CD14-positive monocyte (primary cell): ENCODE results near the gene GRAP. TPM values are rescaled to one million over a fixed set of nuclear protein-coding genes. Genes with fewer than 3 reads are reported as not detected.
"Not testable (repeated sequence)": the region's sequence is repeated elsewhere in the genome, so short reads cannot be mapped to it uniquely, and the experiment has no call there.

Source experiments
- DNase-seq, 3 donors: peaks; one replicate each; pipeline ENCODE4 v3.0.0-alpha.2; 2011 to 2022
- H2AFZ ChIP-seq: 2 replicates; pipeline ENCODE4 v1.6.0; 2012; ENCODE audit warnings: mild to moderate bottlenecking, low read depth, low read length, inconsistent platforms; ENCODE audit not compliant: insufficient read depth, poor library complexity, severe bottlenecking
- H3K27ac ChIP-seq, 2 donors: 1 replicate in 1 of 2; 2 replicates in 1 of 2; pipeline ENCODE4 v1.5.1; 2012 to 2013; ENCODE audit warnings: low read length in 2 of 2, control low read depth in 1 of 2, inconsistent platforms in 1 of 2, low read depth in 1 of 2, mild to moderate bottlenecking in 1 of 2
- H3K27me3 ChIP-seq, 2 donors: one replicate each; pipeline versions ENCODE4 v1.6.0 to v1.6.1; 2011 to 2013; ENCODE audit warnings: low read length in 2 of 2; ENCODE audit not compliant: control insufficient read depth in 2 of 2, insufficient read depth in 2 of 2
- H3K36me3 ChIP-seq, 2 donors: replicated peaks in 1 of 2; 1 replicate in 1 of 2; 2 replicates in 1 of 2; pipeline versions ENCODE4 v1.5.1 to v1.6.1; 2012 to 2013; ENCODE audit warnings: low read length in 2 of 2, control low read depth in 1 of 2, inconsistent platforms in 1 of 2, mild to moderate bottlenecking in 1 of 2; ENCODE audit not compliant: insufficient read depth in 2 of 2, control insufficient read depth in 1 of 2
- H3K4me1 ChIP-seq, 2 donors: 1 replicate in 1 of 2; 2 replicates in 1 of 2; pipeline versions ENCODE4 v1.5.1 to v1.6.1; 2012 to 2013; ENCODE audit warnings: low read length in 2 of 2, control low read depth in 1 of 2, inconsistent platforms in 1 of 2, mild to moderate bottlenecking in 1 of 2, moderate library complexity in 1 of 2; ENCODE audit not compliant: insufficient read depth in 2 of 2, control insufficient read depth in 1 of 2
- H3K4me2 ChIP-seq: replicated peaks from 2 replicates; pipeline ENCODE3; 2012; ENCODE audit warnings: low read length, moderate library complexity, mild to moderate bottlenecking; ENCODE audit not compliant: poor library complexity, severe bottlenecking; ENCODE audit errors: extremely low read depth
- H3K4me3 ChIP-seq, 3 experiments: fragments of 200-600 bp in 1 of 3; sonication (generic) in 1 of 3; replicated peaks in 1 of 3; 1 replicate in 2 of 3; 2 replicates in 1 of 3; pipeline ENCODE4 v1.5.1; 2011 to 2013; ENCODE audit warnings: low read length in 3 of 3, mild to moderate bottlenecking in 3 of 3, control low read depth in 2 of 3, low read depth in 2 of 3, inconsistent platforms in 1 of 3, moderate library complexity in 1 of 3
- H3K79me2 ChIP-seq: 2 replicates; pipeline ENCODE4 v1.6.0; 2012; ENCODE audit warnings: mild to moderate bottlenecking, control low read depth, inconsistent platforms, low read length, moderate library complexity; ENCODE audit not compliant: insufficient read depth
- H3K9ac ChIP-seq: 2 replicates; pipeline ENCODE4 v1.6.0; 2017; ENCODE audit warnings: low read length, mild to moderate bottlenecking; ENCODE audit not compliant: insufficient read depth, poor library complexity, severe bottlenecking
- H3K9me3 ChIP-seq, 2 donors: replicated peaks in 1 of 2; 1 replicate in 1 of 2; 2 replicates in 1 of 2; pipeline versions ENCODE4 v1.5.1 to v1.6.1; 2012 to 2013; ENCODE audit warnings: low read length in 2 of 2, control low read depth in 1 of 2; ENCODE audit not compliant: control insufficient read depth in 1 of 2, insufficient read depth in 1 of 2
- H4K20me1 ChIP-seq: 2 replicates; pipeline ENCODE4 v1.6.0; 2012; ENCODE audit warnings: mild to moderate bottlenecking, low read length, control low read depth, moderate library complexity; ENCODE audit not compliant: insufficient read depth
- H3K27ac Mint-ChIP-seq, 7 donors: one replicate each; pipeline ENCODE4 v1.8.0; 2020; ENCODE audit warnings: mild to moderate bottlenecking in 7 of 7, mixed read lengths in 7 of 7, moderate library complexity in 6 of 7, inconsistent platforms in 2 of 7
- H3K27me3 Mint-ChIP-seq, 3 donors: one replicate each; pipeline ENCODE4 v1.8.0; 2021 to 2022; ENCODE audit warnings: low read depth in 3 of 3, mild to moderate bottlenecking in 3 of 3, mixed read lengths in 3 of 3, moderate library complexity in 3 of 3, inconsistent platforms in 1 of 3
- H3K36me3 Mint-ChIP-seq, 2 donors: one replicate each; pipeline ENCODE4 v1.8.0; 2020; ENCODE audit warnings: mixed read lengths in 2 of 2, inconsistent platforms in 1 of 2, mild to moderate bottlenecking in 1 of 2
- H3K4me1 Mint-ChIP-seq: one replicate; pipeline ENCODE4 v1.8.0; 2020; ENCODE audit warnings: mild to moderate bottlenecking, mixed read lengths
- H3K4me3 Mint-ChIP-seq, 2 donors: one replicate each; pipeline ENCODE4 v1.8.0; 2020; ENCODE audit warnings: mild to moderate bottlenecking in 2 of 2, mixed read lengths in 2 of 2, moderate library complexity in 1 of 2
- H3K9me3 Mint-ChIP-seq, 7 donors: one replicate each; pipeline ENCODE4 v1.8.0; 2020 to 2022; ENCODE audit warnings: mixed read lengths in 7 of 7, mild to moderate bottlenecking in 6 of 7, moderate library complexity in 6 of 7, inconsistent platforms in 2 of 7
- WGBS: methylation state at CpG from one replicate; pipeline ENCODE4 v1.1.5; 2013; ENCODE audit warnings: missing lambda C conversion rate; ENCODE audit not compliant: insufficient coverage; 5-methylcytosine and 5-hydroxymethylcytosine counted together
- intact Hi-C, 2 donors: fragments of 100-400 bp; cut with micrococcal nuclease; formaldehyde crosslinking; loops; one replicate each; pipeline versions ENCODE4 v1.15.0 to v1.15.1; 2023
- polyA plus RNA-seq, 3 donors: library from polyadenylated mRNA; depleted of rRNA in 1 of 3; unstranded in 2 of 3; stranded (reverse) in 1 of 3; fragments of 300-500 nt in 2 of 3; fragments of >200 nt in 1 of 3; fragmentation: Illumina TruSeq in 2 of 3; gene quantifications; 1 replicate in 2 of 3; 2 replicates in 1 of 3; pipeline ENCODE4 v1.2.3, GENCODE V29; 2012 to 2021
- TF ChIP-seq, protein P1 (sequence below): fragments of 200-600 bp; IDR thresholded peaks from one replicate; pipeline ENCODE4 v1.8.0; 2022; ENCODE audit warnings: antibody characterized with exemption, mild to moderate bottlenecking

Gene GRAP
- polyA plus RNA-seq, 3 donors, result 3.9 to 5.9 (median 4.5) TPM

DNA sequence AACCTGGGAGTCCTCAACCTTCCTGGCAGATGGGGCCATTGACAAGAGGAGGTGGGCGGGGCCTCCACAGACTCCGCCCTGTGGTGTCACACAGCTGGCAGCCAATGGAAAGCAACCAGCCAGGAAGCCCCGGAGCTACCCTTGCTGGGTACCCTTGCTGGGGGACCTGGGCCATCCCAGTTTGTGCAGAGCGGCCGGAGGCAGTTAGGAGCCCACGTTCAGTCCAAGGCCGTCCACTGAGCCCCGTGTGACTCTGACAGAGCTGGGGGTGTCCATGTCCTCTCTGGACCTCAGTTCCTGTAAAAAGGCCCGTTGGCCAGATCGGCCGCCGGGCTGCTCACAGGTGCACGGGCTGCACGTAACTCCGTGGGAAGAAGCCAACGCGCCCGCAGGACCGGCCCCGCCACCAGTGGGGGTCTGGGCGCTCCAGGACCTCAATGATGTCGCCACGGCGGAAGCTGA is 25.1 kb downstream of the GRAP start:
- Histone ChIP-seq H2AFZ (no peak overlapping the region), H3K36me3 (no peaks in the 10 kb centered on the region), H3K9me3 (no peaks in the 10 kb centered on the region), H3K9ac (no peak overlapping the region), H3K4me1 (no peaks in the 10 kb centered on the region), H3K4me2 (no peak overlapping the region), H3K27me3 (no peaks in the 10 kb centered on the region), H4K20me1 (no peaks in the 10 kb centered on the region), H3K79me2 (no peaks in the 10 kb centered on the region), H3K4me3 (no peak overlapping the region), H3K27ac (no peak overlapping the region)
- intact Hi-C loops, result no loop called here
- H3K4me3 Mint-ChIP-seq, result no peak overlapping the region
- no peaks in the 10 kb centered on the region for H3K4me1 Mint-ChIP-seq
- 98% methylated on average over 21 of the region's 24 CpGs for WGBS
- DNase-seq, result no peak
- peaks cover 0 to 6% (median 2%) of the 10 kb centered on the region in 3 donors for H3K27me3 Mint-ChIP-seq
- TF ChIP-seq, protein P1, sequence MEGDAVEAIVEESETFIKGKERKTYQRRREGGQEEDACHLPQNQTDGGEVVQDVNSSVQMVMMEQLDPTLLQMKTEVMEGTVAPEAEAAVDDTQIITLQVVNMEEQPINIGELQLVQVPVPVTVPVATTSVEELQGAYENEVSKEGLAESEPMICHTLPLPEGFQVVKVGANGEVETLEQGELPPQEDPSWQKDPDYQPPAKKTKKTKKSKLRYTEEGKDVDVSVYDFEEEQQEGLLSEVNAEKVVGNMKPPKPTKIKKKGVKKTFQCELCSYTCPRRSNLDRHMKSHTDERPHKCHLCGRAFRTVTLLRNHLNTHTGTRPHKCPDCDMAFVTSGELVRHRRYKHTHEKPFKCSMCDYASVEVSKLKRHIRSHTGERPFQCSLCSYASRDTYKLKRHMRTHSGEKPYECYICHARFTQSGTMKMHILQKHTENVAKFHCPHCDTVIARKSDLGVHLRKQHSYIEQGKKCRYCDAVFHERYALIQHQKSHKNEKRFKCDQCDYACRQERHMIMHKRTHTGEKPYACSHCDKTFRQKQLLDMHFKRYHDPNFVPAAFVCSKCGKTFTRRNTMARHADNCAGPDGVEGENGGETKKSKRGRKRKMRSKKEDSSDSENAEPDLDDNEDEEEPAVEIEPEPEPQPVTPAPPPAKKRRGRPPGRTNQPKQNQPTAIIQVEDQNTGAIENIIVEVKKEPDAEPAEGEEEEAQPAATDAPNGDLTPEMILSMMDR, result no peak
- peak overlapping the region in 1 of 7 donors; percentile 10 for H3K27ac Mint-ChIP-seq
- H3K36me3 Mint-ChIP-seq, result peaks cover 10 to 14% of the 10 kb centered on the region in 2 donors
- no peaks in the 10 kb centered on the region for H3K9me3 Mint-ChIP-seq

DNA sequence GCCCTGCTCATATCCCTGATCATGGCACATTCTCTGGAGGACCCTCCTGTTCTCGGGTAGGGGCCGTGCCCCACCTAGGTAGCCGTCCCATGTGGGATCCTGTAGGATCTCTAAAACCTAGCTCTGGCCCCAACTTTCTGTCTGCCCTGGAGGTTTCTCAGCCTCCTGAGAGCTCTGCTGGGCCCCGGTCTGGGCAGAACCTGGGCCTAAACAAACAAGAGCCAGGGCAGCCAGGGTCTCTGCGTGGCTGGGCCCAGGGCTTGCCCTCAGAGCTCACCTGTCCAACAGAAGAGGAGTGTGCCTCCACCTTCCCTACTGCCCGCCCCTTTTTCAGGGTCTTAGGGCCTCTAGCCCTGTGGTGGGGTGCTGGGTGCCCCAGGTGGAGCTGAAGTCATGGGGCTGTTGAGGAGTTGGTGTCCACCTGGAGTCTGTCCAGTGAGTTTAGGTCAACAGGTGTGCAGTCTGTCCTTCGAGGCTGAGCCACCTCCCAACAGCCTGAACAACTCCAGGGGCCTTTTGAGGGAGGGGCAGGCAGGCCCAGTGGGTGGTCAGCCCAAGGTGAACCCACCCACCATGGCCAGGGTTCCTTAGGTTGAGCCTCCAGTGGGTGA is 25.6 kb downstream of the GRAP start:
- H3K27me3 Mint-ChIP-seq, H3K9ac ChIP-seq, H3K27ac ChIP-seq, H4K20me1 ChIP-seq, DNase-seq, H3K4me2 ChIP-seq, H3K9me3 ChIP-seq, H3K4me1 Mint-ChIP-seq, H3K79me2 ChIP-seq, H3K36me3 ChIP-seq, H3K27me3 ChIP-seq, H3K4me1 ChIP-seq, H3K4me3 ChIP-seq, H3K9me3 Mint-ChIP-seq, H3K4me3 Mint-ChIP-seq, H2AFZ ChIP-seq, intact Hi-C loops: not testable (repeated sequence)
- peaks cover 10 to 14% of the 10 kb centered on the region in 2 donors for H3K36me3 Mint-ChIP-seq
- WGBS, result 85% methylated on average over 4 of the region's 7 CpGs
- H3K27ac Mint-ChIP-seq, result peak overlapping the region in 2 of 7 donors; percentile 10 to 13
